IMR-90 (cell line): Measurements from ENCODE around the gene IRF5. TPM values are rescaled to one million over a fixed set of nuclear protein-coding genes. Genes with fewer than 3 reads are reported as not detected.

Source experiments
- ATAC-seq: fragments of 200-7000 bp; cut with Tn5 transposase; 2 replicates; pipeline ENCODE4 v1.9.1; 2020; ENCODE audit warnings: low read depth, mild to moderate bottlenecking, moderate library complexity
- BruUV-seq: library from RNA; stranded (reverse); fragments of 400-500 nt; replicated peaks from 2 replicates; lab custom pipeline; 2021; lab: Mats Ljungman, UMichigan
- CTCF ChIA-PET: fragments of 300-600 bp; formaldehyde crosslinking; extraction: SDS; loops from one replicate; lab custom pipeline; 2021; ENCODE audit warnings: antibody characterized with exemption; lab: Yijun Ruan, JAX
- POLR2A ChIA-PET: fragments of 300-600 bp; sonication (Branson Sonifier 250); formaldehyde crosslinking; loops from one replicate; lab custom pipeline; 2022; ENCODE audit warnings: antibody characterized with exemption; ENCODE audit not compliant: unreplicated experiment; lab: Charles Lee
- DNase-seq: peaks from one replicate; pipeline ENCODE4 v3.0.0; 2013
- H2AFZ ChIP-seq: replicated peaks from 2 replicates; pipeline ENCODE3; 2013; ENCODE audit warnings: low read length, mild to moderate bottlenecking; ENCODE audit not compliant: poor library complexity
- H2AK5ac ChIP-seq: 2 replicates; pipeline ENCODE4 v1.6.1; 2013; ENCODE audit warnings: low read depth, low read length, inconsistent platforms
- H2AK9ac ChIP-seq: replicated peaks from 2 replicates; pipeline ENCODE3; 2013; ENCODE audit warnings: mild to moderate bottlenecking, low read depth, low read length, moderate library complexity; ENCODE audit not compliant: poor library complexity
- H2BK120ac ChIP-seq: 2 replicates; pipeline ENCODE4 v1.6.1; 2013; ENCODE audit warnings: low read depth, low read length, inconsistent platforms
- H2BK15ac ChIP-seq: 3 replicates; pipeline ENCODE4 v1.6.1; 2013; ENCODE audit warnings: low read depth, low read length, inconsistent platforms
- H2BK20ac ChIP-seq: 2 replicates; pipeline ENCODE4 v1.6.1; 2013; ENCODE audit warnings: low read depth, mild to moderate bottlenecking, inconsistent platforms, low read length, moderate library complexity
- H2BK5ac ChIP-seq: 2 replicates; pipeline ENCODE4 v1.6.1; 2013; ENCODE audit warnings: mild to moderate bottlenecking, low read depth, low read length, inconsistent platforms; ENCODE audit not compliant: poor library complexity, severe bottlenecking
- H3K14ac ChIP-seq: replicated peaks from 2 replicates; pipeline ENCODE4 v1.6.1; 2013; ENCODE audit warnings: low read depth, low read length, inconsistent platforms
- H3K18ac ChIP-seq: 2 replicates; pipeline ENCODE4 v1.6.1; 2013; ENCODE audit warnings: low read depth, low read length, control low read depth
- H3K23ac ChIP-seq: 2 replicates; pipeline ENCODE4 v1.6.1; 2013; ENCODE audit warnings: low read depth, low read length, inconsistent platforms
- H3K27ac ChIP-seq: 2 replicates; pipeline ENCODE4 v1.5.1; 2013; ENCODE audit warnings: mild to moderate bottlenecking, control low read depth, low read length; ENCODE audit not compliant: insufficient read depth
- H3K27me3 ChIP-seq: 2 replicates; pipeline ENCODE4 v1.6.1; 2013; ENCODE audit warnings: low read length; ENCODE audit not compliant: control insufficient read depth, insufficient read depth
- H3K36me3 ChIP-seq: 2 replicates; pipeline ENCODE4 v1.6.1; 2013; ENCODE audit warnings: low read length, mixed read lengths; ENCODE audit not compliant: control insufficient read depth, insufficient read depth
- H3K4ac ChIP-seq: 2 replicates; pipeline ENCODE4 v1.6.1; 2013; ENCODE audit warnings: low read depth, low read length, inconsistent platforms
- H3K4me1 ChIP-seq: 2 replicates; pipeline ENCODE4 v1.6.1; 2013; ENCODE audit warnings: low read length, mixed read lengths; ENCODE audit not compliant: control insufficient read depth, insufficient read depth
- H3K4me2 ChIP-seq: 2 replicates; pipeline ENCODE4 v1.6.1; 2013; ENCODE audit warnings: low read depth, mild to moderate bottlenecking, control low read depth, low read length, moderate library complexity
- H3K4me3 ChIP-seq: 2 replicates; pipeline ENCODE4 v1.5.1; 2013; ENCODE audit warnings: low read depth, mild to moderate bottlenecking, control low read depth, low read length, moderate library complexity; ENCODE audit not compliant: insufficient read depth
- H3K56ac ChIP-seq: 2 replicates; pipeline ENCODE4 v1.6.1; 2013; ENCODE audit warnings: low read length, inconsistent platforms; ENCODE audit not compliant: insufficient read depth; ENCODE audit errors: extremely low read depth
- H3K79me1 ChIP-seq, 2 experiments: 2 replicates each; pipeline ENCODE4 v1.6.1; 2013; ENCODE audit warnings: low read length in 2 of 2, inconsistent platforms in 1 of 2, low read depth in 1 of 2
- H3K9ac ChIP-seq: 2 replicates; pipeline ENCODE4 v1.6.1; 2013; ENCODE audit warnings: low read depth, low read length, control low read depth
- H3K9me1 ChIP-seq: 2 replicates; pipeline ENCODE4 v1.6.1; 2013; ENCODE audit warnings: low read length, inconsistent platforms; ENCODE audit not compliant: insufficient read depth
- H3K9me3 ChIP-seq: 2 replicates; pipeline ENCODE4 v1.6.1; 2013; ENCODE audit warnings: low read length; ENCODE audit not compliant: control insufficient read depth, insufficient read depth
- H4K20me1 ChIP-seq: 2 replicates; pipeline ENCODE4 v1.6.1; 2013; ENCODE audit warnings: low read length, inconsistent platforms; ENCODE audit not compliant: insufficient read depth
- H4K5ac ChIP-seq: 2 replicates; pipeline ENCODE4 v1.6.1; 2013; ENCODE audit warnings: mild to moderate bottlenecking, low read depth, low read length, control low read depth
- H4K8ac ChIP-seq, 2 experiments: 2 replicates each; pipeline ENCODE4 v1.6.1; 2013; ENCODE audit warnings: low read depth in 2 of 2, low read length in 2 of 2, control low read depth in 1 of 2, inconsistent platforms in 1 of 2
- H4K91ac ChIP-seq: 2 replicates; pipeline ENCODE4 v1.6.1; 2013; ENCODE audit warnings: low read depth, low read length, inconsistent platforms; ENCODE audit not compliant: insufficient read depth
- BHLHE40 ChIP-seq: fragments of 150-350 bp; IDR thresholded peaks from 2 replicates; pipeline ENCODE4 v1.6.1; 2016; ENCODE audit warnings: mild to moderate bottlenecking, low read depth, low read length
- CEBPB ChIP-seq: IDR thresholded peaks from 2 replicates; pipeline ENCODE4 v1.6.1; 2012; ENCODE audit warnings: low read depth, low read length, improper control_type of control experiment
- CHD1 ChIP-seq: IDR thresholded peaks from 2 replicates; pipeline ENCODE4 v1.6.1; 2012; ENCODE audit warnings: low read depth, low read length, improper control_type of control experiment
- FOS ChIP-seq: fragments of 150-350 bp; IDR thresholded peaks from 2 replicates; pipeline ENCODE4 v1.6.1; 2016; ENCODE audit warnings: low read depth, low read length
- MAFK ChIP-seq: IDR thresholded peaks from 2 replicates; pipeline ENCODE4 v1.6.1; 2012; ENCODE audit warnings: low read depth, low read length, improper control_type of control experiment
- MAZ ChIP-seq: IDR thresholded peaks from 2 replicates; pipeline ENCODE4 v1.6.1; 2012; ENCODE audit warnings: low read depth, mild to moderate bottlenecking, low read length, improper control_type of control experiment, moderate library complexity, borderline replicate concordance
- MXI1 ChIP-seq: IDR thresholded peaks from 2 replicates; pipeline ENCODE4 v1.6.1; 2012; ENCODE audit warnings: low read depth, mild to moderate bottlenecking, low read length, moderate library complexity, borderline replicate concordance
- NFE2L2 ChIP-seq: fragments of 150-350 bp; IDR thresholded peaks from 2 replicates; pipeline ENCODE4 v1.6.1; 2016; ENCODE audit warnings: low read depth, mild to moderate bottlenecking, low read length
- POLR2A ChIP-seq: IDR thresholded peaks from 2 replicates; pipeline ENCODE4 v1.6.1; 2012; ENCODE audit warnings: mild to moderate bottlenecking, low read depth, low read length
- RAD21 ChIP-seq: IDR thresholded peaks from 2 replicates; pipeline ENCODE4 v1.6.1; 2012; ENCODE audit warnings: low read length, improper control_type of control experiment
- RCOR1 ChIP-seq: IDR thresholded peaks from 2 replicates; pipeline ENCODE4 v1.6.1; 2012; ENCODE audit warnings: mild to moderate bottlenecking, low read length, improper control_type of control experiment; ENCODE audit not compliant: insufficient replicate concordance
- RFX5 ChIP-seq: IDR thresholded peaks from 2 replicates; pipeline ENCODE4 v1.8.0; 2012; ENCODE audit warnings: low read depth, mild to moderate bottlenecking, low read length, moderate library complexity
- SMC3 ChIP-seq: fragments of 150-350 bp; IDR thresholded peaks from 2 replicates; pipeline ENCODE4 v1.6.1; 2016; ENCODE audit warnings: low read depth, mild to moderate bottlenecking, antibody characterized with exemption, low read length, moderate library complexity
- WGBS, 2 experiments: methylation state at CpG; one replicate each; pipeline versions ENCODE4 v1.1.5 to v1.1.7; 2013; ENCODE audit warnings: missing lambda C conversion rate in 2 of 2; ENCODE audit not compliant: insufficient read length in 1 of 2; ENCODE audit errors: extremely low coverage in 2 of 2; 5-methylcytosine and 5-hydroxymethylcytosine counted together
- dilution Hi-C: fragments of 300-500 bp; cut with HindIII; formaldehyde crosslinking; loops from one replicate; pipeline ENCODE4 v1.14.3; 2018; ENCODE audit warnings: low sequenced_read_pairs; ENCODE audit not compliant: unreplicated experiment
- in situ Hi-C: fragments of 300-500 bp; cut with MboI; formaldehyde crosslinking; loops from 3 replicates; pipeline ENCODE4 v1.14.3; 2019; ENCODE audit warnings: low sequenced_read_pairs, inconsistent platforms, mixed read lengths
- intact Hi-C: fragments of 100-400 bp; cut with micrococcal nuclease; formaldehyde crosslinking; loops from 2 replicates; pipeline ENCODE4 v1.10.0; 2022
- polyA plus RNA-seq, 3 experiments: library from polyadenylated mRNA; depleted of rRNA; stranded (reverse); fragments of >200 nt; gene quantifications; 2 replicates each; pipeline ENCODE4 v1.2.3, GENCODE V29; 2012; ENCODE audit warnings: low replicate concordance in 1 of 3
- total RNA-seq: library from RNA; depleted of rRNA; stranded (reverse); fragments of >200 nt; gene quantifications from 2 replicates; pipeline ENCODE4 v1.2.3, GENCODE V29; 2012
- TF ChIP-seq, protein P1 (sequence below): fragments of 150-350 bp; IDR thresholded peaks from 2 replicates; pipeline ENCODE4 v1.6.1; 2017; ENCODE audit warnings: mild to moderate bottlenecking, antibody characterized with exemption, low read length, low read depth
- TF ChIP-seq, protein P2 (sequence below): conservative IDR thresholded peaks from 2 replicates; pipeline ENCODE4 v1.5.1; 2012; ENCODE audit warnings: mild to moderate bottlenecking, low read depth, low read length, improper control_type of control experiment
- TF ChIP-seq, protein P3 (sequence below): fragments of 150-350 bp; IDR thresholded peaks from 2 replicates; pipeline ENCODE4 v1.6.1; 2016; ENCODE audit warnings: low read depth, mild to moderate bottlenecking, low read length, moderate library complexity, borderline replicate concordance

Gene IRF5
- total and polyA plus RNA-seq, 2 of the 4 experiments (the other 2 are of a cell fraction), result 0.14 to 0.18 TPM

DNA sequence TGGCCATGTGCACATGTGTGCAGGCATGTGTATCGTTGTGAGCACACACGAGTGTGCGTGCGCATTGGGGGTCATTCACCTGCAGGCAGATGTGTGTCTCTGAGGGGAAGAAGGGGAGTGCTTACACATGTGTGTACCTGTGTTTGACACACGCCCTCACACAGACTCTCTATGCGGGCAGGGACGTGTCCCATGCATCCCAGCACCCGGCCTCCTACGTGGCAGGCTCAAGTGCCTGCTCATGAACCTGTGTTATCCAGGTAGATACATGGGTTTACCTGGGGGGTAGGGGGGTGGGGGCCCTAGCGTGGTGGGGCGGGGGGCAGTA lies 45.8 kb upstream of the IRF5 start:
- Histone ChIP-seq H2AFZ (no peak overlapping the region), H3K27me3 (peaks cover 17% of the 10 kb centered on the region), H3K4me1 (no peaks in the 10 kb centered on the region), H3K9me3 (no peaks in the 10 kb centered on the region), H3K4me3 (no peak overlapping the region), H3K4me2 (no peak overlapping the region), H4K20me1 (peaks cover 4% of the 10 kb centered on the region; the same call in 1 of the 2 replicates), H4K8ac (no peak overlapping the region), H4K5ac (no peak overlapping the region), H2BK5ac (no peak overlapping the region), H4K91ac (no peak overlapping the region), H2AK5ac (no peak overlapping the region), H3K27ac (no peak overlapping the region), H3K9me1 (no peaks in the 10 kb centered on the region), H3K36me3 (no peaks in the 10 kb centered on the region), H3K79me1 (no peaks in the 10 kb centered on the region), H2BK15ac (no peak overlapping the region), H3K18ac (no peak overlapping the region), H3K4ac (no peak overlapping the region), H2BK120ac (no peak overlapping the region), H3K56ac (no peak overlapping the region), H3K14ac (no peak overlapping the region), H2AK9ac (no peak overlapping the region), H3K9ac (no peak overlapping the region), H2BK20ac (no peak overlapping the region), H3K23ac (no peak overlapping the region)
- POLR2A ChIA-PET, result no interaction called here
- intact Hi-C loops (no loop called here), dilution Hi-C loops (no loop called here), in situ Hi-C loops (loop anchor here (25.0 kb wide), 1 partner anchor 430 kb away; the partner anchor contains the start of gene HILPDA)
- no TSS peak for BruUV-seq
- TF ChIP-seq MAFK (no peak), POLR2A (no peak), SMC3 (no peak), RCOR1 (no peak), CEBPB (no peak), MAZ (no peak), FOS (no peak), RFX5 (no peak), CHD1 (no peak), RAD21 (no peak), NFE2L2 (no peak), MXI1 (no peak), BHLHE40 (no peak)
- TF ChIP-seq, protein P1, sequence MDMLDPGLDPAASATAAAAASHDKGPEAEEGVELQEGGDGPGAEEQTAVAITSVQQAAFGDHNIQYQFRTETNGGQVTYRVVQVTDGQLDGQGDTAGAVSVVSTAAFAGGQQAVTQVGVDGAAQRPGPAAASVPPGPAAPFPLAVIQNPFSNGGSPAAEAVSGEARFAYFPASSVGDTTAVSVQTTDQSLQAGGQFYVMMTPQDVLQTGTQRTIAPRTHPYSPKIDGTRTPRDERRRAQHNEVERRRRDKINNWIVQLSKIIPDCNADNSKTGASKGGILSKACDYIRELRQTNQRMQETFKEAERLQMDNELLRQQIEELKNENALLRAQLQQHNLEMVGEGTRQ, result no peak
- TF ChIP-seq, protein P2, sequence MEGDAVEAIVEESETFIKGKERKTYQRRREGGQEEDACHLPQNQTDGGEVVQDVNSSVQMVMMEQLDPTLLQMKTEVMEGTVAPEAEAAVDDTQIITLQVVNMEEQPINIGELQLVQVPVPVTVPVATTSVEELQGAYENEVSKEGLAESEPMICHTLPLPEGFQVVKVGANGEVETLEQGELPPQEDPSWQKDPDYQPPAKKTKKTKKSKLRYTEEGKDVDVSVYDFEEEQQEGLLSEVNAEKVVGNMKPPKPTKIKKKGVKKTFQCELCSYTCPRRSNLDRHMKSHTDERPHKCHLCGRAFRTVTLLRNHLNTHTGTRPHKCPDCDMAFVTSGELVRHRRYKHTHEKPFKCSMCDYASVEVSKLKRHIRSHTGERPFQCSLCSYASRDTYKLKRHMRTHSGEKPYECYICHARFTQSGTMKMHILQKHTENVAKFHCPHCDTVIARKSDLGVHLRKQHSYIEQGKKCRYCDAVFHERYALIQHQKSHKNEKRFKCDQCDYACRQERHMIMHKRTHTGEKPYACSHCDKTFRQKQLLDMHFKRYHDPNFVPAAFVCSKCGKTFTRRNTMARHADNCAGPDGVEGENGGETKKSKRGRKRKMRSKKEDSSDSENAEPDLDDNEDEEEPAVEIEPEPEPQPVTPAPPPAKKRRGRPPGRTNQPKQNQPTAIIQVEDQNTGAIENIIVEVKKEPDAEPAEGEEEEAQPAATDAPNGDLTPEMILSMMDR, result no peak
- TF ChIP-seq, protein P3, sequence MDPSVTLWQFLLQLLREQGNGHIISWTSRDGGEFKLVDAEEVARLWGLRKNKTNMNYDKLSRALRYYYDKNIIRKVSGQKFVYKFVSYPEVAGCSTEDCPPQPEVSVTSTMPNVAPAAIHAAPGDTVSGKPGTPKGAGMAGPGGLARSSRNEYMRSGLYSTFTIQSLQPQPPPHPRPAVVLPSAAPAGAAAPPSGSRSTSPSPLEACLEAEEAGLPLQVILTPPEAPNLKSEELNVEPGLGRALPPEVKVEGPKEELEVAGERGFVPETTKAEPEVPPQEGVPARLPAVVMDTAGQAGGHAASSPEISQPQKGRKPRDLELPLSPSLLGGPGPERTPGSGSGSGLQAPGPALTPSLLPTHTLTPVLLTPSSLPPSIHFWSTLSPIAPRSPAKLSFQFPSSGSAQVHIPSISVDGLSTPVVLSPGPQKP, result no peak
- 53% methylated on average over 2 of the region's 11 CpGs; no CpG with 5 or more reads in 1 of the 2 experiments for WGBS, 2 experiments
- CTCF ChIA-PET, result no interaction called here
- DNase-seq (no peak), ATAC-seq (no peak)
